Measurements from ENCODE around the gene RAB40B. TPM values are rescaled to one million over a fixed set of nuclear protein-coding genes. Genes with fewer than 3 reads are reported as not detected.

RAB40B gene
- total RNA-seq, 1 experiment from 2014 or later = 22.4 TPM

- no peak for ATAC-seq
- H3K36me3 ChIP-seq (ENCODE audit: low read depth, low read length) = no peaks in the 10 kb centered on the region
- H3K27ac ChIP-seq (ENCODE audit: low read length) = no peak overlapping the region
- H3K4me1 ChIP-seq (ENCODE audit: insufficient read depth, low read length) = no peaks in the 10 kb centered on the region
- ChIA-PET POLR2A (ENCODE audit: unreplicated experiment) (no interaction called here), CTCF (no interaction called here)
- no peaks in the 10 kb centered on the region for H3K9me2 ChIP-seq (replicated peaks; ENCODE audit: low read length)
- no peaks in the 10 kb centered on the region for H3K79me2 ChIP-seq (ENCODE audit: low read length)
- no peak overlapping the region for H3K9ac ChIP-seq (ENCODE audit: low read length)
- TF ChIP-seq CTCF (conservative IDR thresholded peaks at IDR 0.05; ENCODE audit: low read depth, low read length) (no peak), EZH2phosphoT487 (IDR thresholded peaks at IDR 0.05; ENCODE audit: borderline replicate concordance, low read length) (no peak), EZH2 (IDR thresholded peaks at IDR 0.05; ENCODE audit: low read length, unreplicated experiment) (no peak)
- no peak overlapping the region for H2AFZ ChIP-seq (ENCODE audit: low read length)
- intact Hi-C loops (cut with micrococcal nuclease) = no loop called here
- no peaks in the 10 kb centered on the region for H3F3A ChIP-seq (ENCODE audit: low read length, unreplicated experiment)
- H4K20me1 ChIP-seq (ENCODE audit: low read length) = no peaks in the 10 kb centered on the region
- no peaks in the 10 kb centered on the region for H3K9me3 ChIP-seq (ENCODE audit: low read length)
- no peak overlapping the region for H3K4me3 ChIP-seq (ENCODE audit: low read length)
- H3K27me3 ChIP-seq (ENCODE audit: low read length) = no peaks in the 10 kb centered on the region
- H3K4me2 ChIP-seq (ENCODE audit: low read length) = no peak overlapping the region
- no peak for DNase-seq
- BruUV-seq (replicated peaks) = no TSS peak
Measured at GRCh38 chr17:82705756-82706155, 7.3 kb upstream of the RAB40B start.

- TF ChIP-seq CTCF (conservative IDR thresholded peaks at IDR 0.05; ENCODE audit: low read depth, low read length) = no peak
- no peak for TF ChIP-seq EZH2phosphoT487 (IDR thresholded peaks at IDR 0.05; ENCODE audit: borderline replicate concordance, low read length)
- TF ChIP-seq EZH2 (IDR thresholded peaks at IDR 0.05; ENCODE audit: low read length, unreplicated experiment) = no peak
- no peaks in the 10 kb centered on the region for H4K20me1 ChIP-seq (ENCODE audit: low read length)
- no peaks in the 10 kb centered on the region for H3K27me3 ChIP-seq (ENCODE audit: low read length)
- H3K27ac ChIP-seq (ENCODE audit: low read length) = no peak overlapping the region
- H3K79me2 ChIP-seq (ENCODE audit: low read length) = no peaks in the 10 kb centered on the region
- no peak overlapping the region for H2AFZ ChIP-seq (ENCODE audit: low read length)
- ATAC-seq (no peak), DNase-seq (no peak)
- no peaks in the 10 kb centered on the region for H3K4me1 ChIP-seq (ENCODE audit: insufficient read depth, low read length)
- H3F3A ChIP-seq (ENCODE audit: low read length, unreplicated experiment) = no peaks in the 10 kb centered on the region
- no peaks in the 10 kb centered on the region for H3K36me3 ChIP-seq (ENCODE audit: low read depth, low read length)
- no peak overlapping the region for H3K4me3 ChIP-seq (ENCODE audit: low read length)
- BruUV-seq (replicated peaks) = no TSS peak
- CTCF ChIA-PET = no interaction called here
- H3K4me2 ChIP-seq (ENCODE audit: low read length) = no peak overlapping the region
- H3K9me3 ChIP-seq (ENCODE audit: low read length) = no peaks in the 10 kb centered on the region
- intact Hi-C loops (cut with micrococcal nuclease) = no loop called here
- POLR2A ChIA-PET (ENCODE audit: unreplicated experiment) = no interaction called here
- H3K9ac ChIP-seq (ENCODE audit: low read length) = no peak overlapping the region
- no peaks in the 10 kb centered on the region for H3K9me2 ChIP-seq (replicated peaks; ENCODE audit: low read length)
Measured at GRCh38 chr17:82704886-82705285, 6.4 kb upstream of the RAB40B start.

GRCh38 chr17:82703935-82704865, 5.7 kb upstream of the RAB40B start:
- ChIA-PET POLR2A (ENCODE audit: unreplicated experiment) (no interaction called here), CTCF (no interaction called here)
- Histone ChIP-seq H3K9me2 (replicated peaks; ENCODE audit: low read length) (no peaks in the 10 kb centered on the region), H2AFZ (ENCODE audit: low read length) (no peak overlapping the region), H3K27me3 (ENCODE audit: low read length) (no peaks in the 10 kb centered on the region), H3K27ac (ENCODE audit: low read length) (no peak overlapping the region), H3K79me2 (ENCODE audit: low read length) (no peaks in the 10 kb centered on the region), H3K9ac (ENCODE audit: low read length) (no peak overlapping the region), H3K4me3 (ENCODE audit: low read length) (no peak overlapping the region), H4K20me1 (ENCODE audit: low read length) (no peaks in the 10 kb centered on the region), H3K4me2 (ENCODE audit: low read length) (no peak overlapping the region), H3K36me3 (ENCODE audit: low read depth, low read length) (no peaks in the 10 kb centered on the region), H3K9me3 (ENCODE audit: low read length) (no peaks in the 10 kb centered on the region), H3K4me1 (ENCODE audit: insufficient read depth, low read length) (peaks cover 2% of the 10 kb centered on the region; the same call in 1 of the 2 replicates), H3F3A (ENCODE audit: low read length, unreplicated experiment) (no peaks in the 10 kb centered on the region)
- no TSS peak for BruUV-seq (replicated peaks)
- intact Hi-C loops (cut with micrococcal nuclease) = no loop called here
- TF ChIP-seq EZH2phosphoT487 (IDR thresholded peaks at IDR 0.05; ENCODE audit: borderline replicate concordance, low read length) (no peak), EZH2 (IDR thresholded peaks at IDR 0.05; ENCODE audit: low read length, unreplicated experiment) (no peak), CTCF (conservative IDR thresholded peaks at IDR 0.05; ENCODE audit: low read depth, low read length) (no peak)
- DNase-seq = no peak
- no peak for ATAC-seq
